Jurkat, Clone E6-1 (cell line): Measurements from ENCODE around the gene NFIX.

Experiments
- DNase-seq: peaks from one replicate; pipeline ENCODE4 v3.0.0-alpha.2; 2011; ENCODE audit warnings: low read depth, low spot score
- H3K4me3 ChIP-seq: 2 replicates; pipeline ENCODE4 v1.5.1; 2011; ENCODE audit warnings: mild to moderate bottlenecking, low read length, control low read depth, moderate library complexity

NFIX gene

GRCh38 chr19:13104360-13104847 lies 109.1 kb downstream of the NFIX start:
- H3K4me3 ChIP-seq = peak overlapping the region; percentile 41
- no peak for DNase-seq

DNA sequence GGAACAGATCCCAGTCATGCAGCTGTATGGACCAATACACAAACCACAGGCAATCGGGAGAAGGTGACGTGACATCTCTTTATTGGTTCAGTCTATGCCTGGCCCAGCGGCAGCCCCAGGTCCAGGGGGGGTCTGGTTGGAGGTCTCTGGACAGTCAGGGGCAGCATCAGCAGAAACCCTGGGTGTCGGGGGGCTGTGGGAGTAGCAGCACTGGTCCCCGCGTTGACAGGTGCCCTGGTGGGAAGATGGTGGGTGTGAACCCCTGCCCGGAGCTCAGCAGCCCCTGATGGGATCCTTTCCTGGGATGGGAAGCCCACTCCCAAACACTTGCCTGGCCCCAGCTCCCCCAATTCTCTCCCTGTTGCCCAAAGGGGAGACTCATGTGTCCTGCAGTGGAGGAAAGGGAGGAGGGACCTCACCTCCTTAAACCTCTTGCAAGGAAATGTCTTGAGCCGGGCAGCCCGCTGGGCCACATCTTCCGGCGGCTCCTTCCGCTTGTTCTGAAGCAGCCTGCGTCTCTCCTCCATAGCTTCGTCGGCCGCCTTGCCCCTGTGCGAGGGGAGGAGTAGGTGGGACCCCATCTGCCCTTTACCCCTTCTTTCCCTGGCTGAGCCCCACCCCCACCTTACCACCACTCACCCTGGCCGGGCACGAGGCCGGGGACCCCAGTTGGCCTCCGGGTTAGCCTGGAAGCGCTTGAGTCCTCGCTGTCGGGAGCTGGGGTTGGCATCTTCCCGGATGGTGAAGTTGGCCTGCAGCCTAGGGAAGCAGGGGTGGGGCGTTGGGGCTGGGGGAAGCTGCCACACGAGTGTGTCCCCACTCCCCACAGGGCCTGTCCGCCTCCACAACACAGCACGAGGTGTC lies 109.8 kb downstream of the NFIX start:
- no peak for DNase-seq
- peak overlapping the region; percentile 41; the same call in 1 of the 2 replicates for H3K4me3 ChIP-seq

- DNase-seq = no peak
- no peak overlapping the region for H3K4me3 ChIP-seq
These were observed 114.3 kb downstream of the NFIX start for GRCh38 chr19:13109361-13110098.

- H3K4me3 ChIP-seq = no peak overlapping the region
- DNase-seq = no peak
These were observed 114.9 kb downstream of the NFIX start for GRCh38 chr19:13110099-13110610.

- no peak for DNase-seq
- H3K4me3 ChIP-seq = no peak overlapping the region
These were observed 117.3 kb downstream of the NFIX start for GRCh38 chr19:13112555-13112954.

- H3K4me3 ChIP-seq = peak overlapping the region; percentile 97
- DNase-seq = no peak
These were observed 120.6 kb downstream of the NFIX start for GRCh38 chr19:13115936-13116281.

GRCh38 chr19:13116282-13117175 lies 121.3 kb downstream of the NFIX start, which contains the start of gene TRMT1:
Gene TRMT1, minus strand, starts transcription at chr19:13116740. Its CDS starts 341 bp downstream, at chr19:13116399.
- peak; percentile 91 for DNase-seq
- peak within 1 kb of the TSS; percentile 97 for H3K4me3 ChIP-seq

DNA sequence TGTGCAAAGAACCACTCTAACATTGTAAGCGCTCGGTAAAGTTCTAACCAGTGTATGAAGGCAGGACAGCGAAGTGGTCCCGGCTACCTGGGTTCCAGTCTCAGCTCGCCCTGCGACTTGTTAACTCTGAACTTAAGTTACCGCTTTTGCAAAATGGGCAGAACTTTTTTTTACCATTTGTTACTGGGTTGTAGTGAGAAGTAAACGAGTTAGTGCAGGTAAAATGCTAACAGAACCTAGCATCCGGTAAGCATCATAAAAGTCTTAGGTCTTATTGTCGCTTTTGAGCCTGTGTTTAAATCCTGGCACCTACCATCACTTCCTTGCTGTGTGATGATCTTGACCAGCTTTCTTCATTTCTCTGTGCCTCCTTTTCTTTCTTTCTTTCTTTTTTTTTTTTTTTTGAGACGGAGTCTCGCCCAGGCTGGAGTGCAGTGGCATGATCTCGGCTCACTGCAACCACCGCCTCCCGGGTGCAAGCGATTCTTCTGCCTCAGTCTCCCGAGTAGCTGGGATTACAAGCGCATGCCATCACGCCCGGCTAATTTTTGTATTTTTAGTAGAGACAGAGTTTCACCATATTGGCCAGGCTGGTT lies 122.0 kb downstream of the NFIX start:
- DNase-seq = no peak
- H3K4me3 ChIP-seq = peak overlapping the region; percentile 97

GRCh38 chr19:13117772-13118423 lies 122.6 kb downstream of the NFIX start, which contains the start of gene NACC1:
Gene NACC1, plus strand, starts transcription at chr19:13118264. Its CDS starts 16,944 bp downstream, at chr19:13135208.
- peak; percentile 84 for DNase-seq
- peak within 1 kb of the TSS; percentile 97 for H3K4me3 ChIP-seq

DNA sequence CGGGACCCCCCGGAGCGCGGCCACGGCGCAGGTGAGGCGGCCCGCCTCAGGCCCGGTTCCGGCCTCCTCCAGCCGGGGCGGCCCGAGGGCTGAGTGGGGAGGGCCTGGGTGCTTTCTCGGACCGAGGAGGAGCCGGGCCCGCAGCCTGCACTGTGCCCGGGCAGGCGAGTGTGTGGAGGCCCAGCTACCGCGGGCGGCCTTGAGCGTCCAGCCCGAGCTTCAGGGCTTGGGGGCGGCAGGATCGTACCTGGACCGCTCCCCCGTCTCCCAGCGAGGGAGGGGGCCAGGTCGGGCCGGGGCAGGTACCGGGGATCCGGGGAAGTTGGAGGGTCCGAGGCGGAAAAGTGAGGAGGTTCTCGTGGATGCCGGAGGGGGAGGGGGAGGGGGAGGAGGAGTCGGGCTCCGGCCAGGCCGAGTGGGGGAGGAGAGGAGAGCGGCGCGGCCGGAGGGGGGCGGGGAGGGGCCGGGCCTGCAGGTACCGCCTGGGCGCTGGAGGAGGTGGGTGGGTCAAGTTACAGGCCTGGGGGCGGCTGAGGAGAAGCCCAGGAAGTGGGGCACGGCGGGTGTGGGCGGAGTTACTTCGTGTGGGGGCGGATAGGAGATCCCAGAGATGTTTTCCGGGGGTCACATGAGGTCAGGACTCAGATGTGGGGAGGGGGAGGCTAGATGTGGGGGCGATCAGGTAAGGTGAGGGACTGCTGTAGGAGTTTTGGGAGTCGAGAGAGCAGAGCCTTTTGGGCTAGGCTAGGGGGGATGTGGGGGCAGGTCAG lies 123.3 kb downstream of the NFIX start:
- DNase-seq = no peak
- peak overlapping the region; percentile 82 for H3K4me3 ChIP-seq

- peak overlapping the region; percentile 82 for H3K4me3 ChIP-seq
- DNase-seq = no peak
These were observed 124.4 kb downstream of the NFIX start for GRCh38 chr19:13119627-13120026.

DNA sequence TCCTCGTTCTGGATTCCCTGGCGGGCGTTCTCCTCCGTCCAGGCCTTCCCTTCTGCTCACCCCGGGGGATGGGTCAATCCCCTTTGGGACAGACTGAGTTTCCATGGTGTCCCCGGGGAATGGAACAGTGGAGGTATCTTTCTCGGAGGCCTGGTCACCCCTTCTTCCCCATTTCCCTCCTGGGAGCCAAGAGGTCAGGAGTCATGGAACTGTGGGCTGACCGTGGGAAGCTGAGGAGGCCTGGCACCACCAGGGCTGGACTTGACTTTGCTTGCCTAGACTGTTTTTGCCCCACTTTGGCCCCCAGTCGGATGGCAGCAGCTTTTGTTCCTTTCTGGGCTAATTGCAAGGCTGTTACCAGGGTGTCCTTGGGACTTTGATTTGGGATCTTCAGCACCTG lies 124.8 kb downstream of the NFIX start:
- H3K4me3 ChIP-seq = no peak overlapping the region
- DNase-seq = no peak

- H3K4me3 ChIP-seq = no peak overlapping the region
- DNase-seq = no peak
These were observed 125.5 kb downstream of the NFIX start for GRCh38 chr19:13120817-13121216.

- DNase-seq = no peak
- no peak overlapping the region for H3K4me3 ChIP-seq
These were observed 126.4 kb downstream of the NFIX start for GRCh38 chr19:13121551-13122274.

DNA sequence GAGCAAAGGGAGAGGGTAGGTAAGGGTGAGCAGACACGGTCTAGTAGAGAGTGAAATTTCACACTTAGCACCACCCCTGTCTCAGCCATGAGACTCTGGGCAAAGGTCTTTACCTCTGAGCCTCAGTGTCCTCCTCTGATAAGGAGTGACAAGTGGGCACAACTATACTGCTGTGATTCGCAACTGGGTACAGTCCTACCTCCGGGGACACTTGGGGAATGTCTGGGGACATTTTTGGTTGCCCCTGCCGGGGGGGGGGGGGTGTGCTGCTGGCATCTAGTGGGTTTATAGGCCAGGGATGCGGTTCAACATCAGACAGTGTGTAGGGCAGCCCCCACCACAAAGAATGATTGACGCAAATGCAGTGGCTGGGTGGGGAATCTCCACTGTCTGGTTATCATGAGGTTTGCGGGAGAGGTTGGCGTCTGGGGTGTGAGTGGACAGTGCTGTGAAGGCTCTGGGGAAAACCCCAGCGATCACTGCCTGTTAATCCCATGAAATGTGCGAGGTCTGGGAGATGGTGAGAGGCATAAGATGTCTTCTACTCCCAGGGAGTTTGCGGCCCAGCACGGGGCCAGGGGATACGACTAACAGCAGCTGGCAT lies 127.1 kb downstream of the NFIX start:
- no peak for DNase-seq
- H3K4me3 ChIP-seq = no peak overlapping the region
